ENCODE data around the gene P2RX6.
"Not testable (repeated sequence)": the region's sequence is repeated elsewhere in the genome, so short reads cannot be mapped to it uniquely, and the experiment has no call there.

Gene P2RX6

DNA sequence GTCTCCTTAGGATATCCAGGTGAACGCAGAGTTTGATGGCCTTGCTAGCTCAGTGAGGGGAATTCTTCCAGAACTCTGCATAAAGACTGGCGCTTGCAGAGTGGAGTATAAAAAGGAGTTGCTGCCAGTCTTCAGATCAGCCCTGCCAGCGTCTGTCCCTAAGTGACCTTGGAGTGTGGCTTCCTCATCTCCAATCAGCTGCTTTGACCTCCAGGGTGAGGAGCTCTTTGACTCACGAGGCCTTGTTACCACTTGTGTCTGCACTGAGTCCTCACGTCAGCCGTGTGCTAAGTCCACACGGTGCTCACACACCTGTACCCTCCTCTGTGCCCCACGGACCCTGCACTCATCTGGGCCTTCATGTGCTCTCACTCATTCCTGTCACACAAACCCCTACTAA is 45.4 kb downstream of the P2RX6 start:
- DNase-seq = not testable (repeated sequence)

GRCh38 chr22:21061660-21062321 is 46.8 kb downstream of the P2RX6 start:
- DNase-seq = not testable (repeated sequence)

- not testable (repeated sequence) for DNase-seq
Observed at GRCh38 chr22:21064425-21064824, 49.5 kb downstream of the P2RX6 start.

GRCh38 chr22:21064917-21065864 is 50.2 kb downstream of the P2RX6 start:
- DNase-seq = no peak

- no peak for DNase-seq
Observed at GRCh38 chr22:21067075-21067900, 52.3 kb downstream of the P2RX6 start.

GRCh38 chr22:21067901-21068680 is 53.1 kb downstream of the P2RX6 start:
- DNase-seq = no peak

DNA sequence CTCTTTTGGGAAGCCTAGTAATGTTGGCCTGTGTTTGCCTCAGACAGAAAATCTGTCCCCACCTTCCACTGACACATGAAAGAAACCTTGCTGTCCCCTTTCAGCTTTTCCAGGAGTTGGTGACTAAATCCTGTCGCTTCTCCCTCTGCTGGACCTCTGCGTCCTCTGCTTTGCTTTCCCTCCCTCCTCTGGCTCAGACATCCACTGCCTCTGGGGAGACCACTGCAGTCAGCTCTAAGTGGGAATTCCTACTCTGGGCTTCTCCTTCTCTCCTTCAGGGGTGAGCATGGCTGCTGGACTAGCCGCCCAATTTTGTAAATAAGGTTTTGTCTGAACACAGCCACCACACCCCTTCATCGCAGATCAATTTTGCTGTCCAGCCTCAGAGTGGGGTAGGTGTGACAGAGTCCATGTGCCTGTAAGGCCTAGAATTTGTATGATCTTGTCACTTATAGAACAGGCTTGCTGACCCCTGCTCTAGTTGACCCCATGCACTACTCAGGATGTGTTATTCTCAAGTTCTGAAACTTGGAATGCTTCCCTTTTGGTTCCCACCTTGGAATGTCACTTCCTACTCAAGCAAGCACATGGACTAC is 53.8 kb downstream of the P2RX6 start:
- no peak for DNase-seq

GRCh38 chr22:21069375-21069774 is 54.4 kb downstream of the P2RX6 start:
- DNase-seq = no peak

- DNase-seq = no peak
Observed at GRCh38 chr22:21070690-21071615, 56.0 kb downstream of the P2RX6 start.

- DNase-seq = not testable (repeated sequence)
Observed at GRCh38 chr22:21071796-21072195, 56.8 kb downstream of the P2RX6 start.

GRCh38 chr22:21073023-21073422 is 58.1 kb downstream of the P2RX6 start:
- no peak for DNase-seq

- no peak for DNase-seq
Observed at GRCh38 chr22:21073482-21073881, 58.5 kb downstream of the P2RX6 start.

DNA sequence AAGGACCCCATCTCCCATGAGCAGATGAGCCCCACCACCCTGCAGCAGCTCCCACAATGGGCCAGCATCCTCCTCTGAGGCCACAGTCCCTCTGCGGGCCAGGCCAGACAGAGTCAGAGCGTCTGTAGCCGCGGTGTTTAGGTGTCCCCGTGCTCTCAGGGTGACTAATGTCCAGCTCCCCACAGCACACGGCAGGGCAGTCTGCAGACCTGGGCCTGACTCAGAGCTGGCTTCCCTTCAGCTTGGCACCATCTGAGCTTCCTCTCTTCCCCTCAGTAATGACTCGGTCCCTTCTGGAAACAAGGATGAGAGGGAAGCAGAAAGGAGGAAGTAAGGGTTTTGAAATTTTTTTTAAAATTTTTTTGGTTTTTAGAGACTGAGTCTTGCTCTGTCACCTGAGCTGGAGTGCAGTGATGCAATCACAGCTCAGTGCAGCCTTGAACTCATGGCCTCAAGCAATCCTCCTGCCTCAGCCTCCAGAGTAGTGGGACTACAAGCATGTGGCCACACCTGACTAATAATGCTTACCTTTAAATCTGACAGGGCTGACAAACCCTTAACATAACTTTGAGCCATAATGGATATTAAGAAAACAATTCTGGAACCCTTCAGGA is 59.2 kb downstream of the P2RX6 start:
- no peak for DNase-seq

DNA sequence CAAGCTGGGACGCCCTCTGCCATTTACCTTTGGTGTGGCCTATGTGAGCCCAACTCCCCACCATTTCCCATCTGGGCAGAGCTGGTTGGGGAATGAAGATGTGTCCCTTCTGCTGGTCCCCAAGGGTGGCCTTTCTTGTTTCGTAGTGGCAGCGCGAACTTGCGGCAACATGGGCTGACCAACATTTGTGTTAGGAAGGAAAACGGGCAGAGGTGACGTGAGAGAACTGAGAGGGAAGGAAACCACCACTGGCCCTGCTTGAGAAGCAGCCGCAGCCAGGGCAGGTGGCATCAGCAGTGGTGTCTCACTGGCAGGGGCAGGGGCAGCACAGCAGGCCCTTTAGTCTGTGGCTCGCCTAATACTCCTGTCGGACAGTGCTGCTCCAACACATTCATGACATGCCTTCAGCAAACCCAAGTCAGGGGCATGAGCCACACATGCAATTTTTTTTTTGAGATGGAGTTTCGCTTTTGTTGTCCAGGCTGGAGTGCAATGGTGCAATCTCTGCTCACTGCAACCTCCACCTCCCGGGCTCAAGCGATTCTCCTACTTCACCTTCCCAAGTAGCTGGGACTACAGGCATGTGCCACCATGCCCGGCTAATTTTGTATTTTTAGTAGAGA is 60.7 kb downstream of the P2RX6 start:
- no peak for DNase-seq

DNA sequence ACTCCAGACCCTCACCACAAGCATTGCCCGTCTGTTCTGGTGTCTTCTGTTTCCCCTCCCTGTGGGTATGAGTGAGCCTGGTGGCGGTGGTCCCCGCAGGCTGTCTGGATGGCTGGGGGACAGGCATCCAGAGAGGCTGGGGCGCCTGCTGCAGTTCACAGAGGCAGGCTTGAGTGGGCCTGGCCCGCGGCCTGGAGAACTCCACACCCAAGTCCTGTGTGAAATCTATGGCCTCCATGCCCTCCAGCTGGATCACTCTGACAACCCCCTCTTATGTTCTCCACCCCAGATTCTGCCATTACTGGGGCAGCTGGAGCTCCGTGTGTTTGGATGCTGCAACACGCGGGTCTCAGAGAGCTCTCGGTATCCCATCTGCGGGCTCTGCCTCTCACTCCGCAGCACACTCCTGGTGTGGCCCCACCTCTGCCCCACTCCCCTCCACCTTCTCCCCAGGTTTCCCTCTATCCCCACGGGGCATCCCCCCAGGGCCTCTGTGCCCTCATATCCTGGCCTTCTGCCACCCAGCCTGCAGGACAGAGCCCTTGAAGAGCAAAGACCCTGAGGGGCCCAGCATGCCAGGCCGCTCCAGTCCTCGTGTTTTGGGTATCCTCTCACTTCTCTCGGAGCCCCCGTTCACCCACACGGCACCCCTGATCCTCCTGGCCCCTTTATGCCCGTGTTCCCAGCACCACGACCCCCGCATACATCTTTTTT is 62.1 kb downstream of the P2RX6 start:
- DNase-seq = no peak
